GM12878 (cell line): ENCODE measurements around the gene DPY19L1. TPM values are rescaled to one million over a fixed set of nuclear protein-coding genes. Genes with fewer than 3 reads are reported as not detected.
"Not testable (repeated sequence)": the region's sequence is repeated elsewhere in the genome, so short reads cannot be mapped to it uniquely, and the experiment has no call there.

Source experiments
- ATAC-seq: fragments of 200-7000 bp; cut with Tn5 transposase; 3 replicates; pipeline ENCODE4 v1.9.1; 2020; ENCODE audit warnings: mild to moderate bottlenecking, moderate library complexity
- BruUV-seq: library from RNA; stranded (reverse); fragments of 400-500 nt; replicated peaks from 2 replicates; lab custom pipeline; 2021; lab: Mats Ljungman, UMichigan
- CTCF ChIA-PET: fragments of 300-600 bp; sonication (Branson Sonifier 250); formaldehyde crosslinking; extraction: SDS; loops from one replicate; lab custom pipeline; 2021; ENCODE audit warnings: inconsistent platforms; lab: Yijun Ruan, JAX
- POLR2A ChIA-PET: fragments of 350-600 bp; formaldehyde crosslinking; extraction: SDS; loops from one replicate; lab custom pipeline; 2021; ENCODE audit warnings: inconsistent platforms; lab: Charles Lee
- RAD21 ChIA-PET: fragments of 300-600 bp; sonication (Branson Sonifier 250); formaldehyde crosslinking; loops from one replicate; lab custom pipeline; 2023; ENCODE audit warnings: antibody characterized with exemption; ENCODE audit not compliant: unreplicated experiment; lab: Charles Lee
- SMC1A ChIA-PET: fragments of 300-600 bp; sonication (Branson Sonifier 250); formaldehyde crosslinking; loops from one replicate; lab custom pipeline; 2023; ENCODE audit not compliant: unreplicated experiment, uncharacterized antibody; lab: Charles Lee
- DNase-seq: peaks from one replicate; pipeline ENCODE4 v3.0.0-alpha.2; 2011; ENCODE audit warnings: low read depth, low spot score
- FAIRE-seq: peaks from 3 replicates; lab custom pipeline; 2011; peaks lifted over from hg19 to GRCh38; lab: Jason Lieb, UNC
- H2AFZ ChIP-seq: 2 replicates; pipeline ENCODE4 v1.6.0; 2011; ENCODE audit warnings: low read depth, low read length, control low read depth; ENCODE audit not compliant: control insufficient read depth
- H3K27ac ChIP-seq: 2 replicates; pipeline ENCODE4 v1.5.1; 2011; ENCODE audit warnings: control low read depth; ENCODE audit not compliant: control insufficient read depth, insufficient read depth
- H3K27me3 ChIP-seq, 2 experiments: replicated peaks in 1 of 2; 2 replicates each; pipeline versions ENCODE4 v1.6.0 to v1.6.1; 2011; ENCODE audit warnings: low read length in 1 of 2; ENCODE audit not compliant: control insufficient read depth in 2 of 2, insufficient read depth in 2 of 2
- H3K36me3 ChIP-seq, 2 experiments: 2 replicates each; pipeline ENCODE4 v1.5.1; 2011; ENCODE audit warnings: low read length in 1 of 2; ENCODE audit not compliant: control insufficient read depth in 2 of 2, insufficient read depth in 2 of 2
- H3K4me1 ChIP-seq: 2 replicates; pipeline ENCODE4 v1.6.1; 2011; ENCODE audit warnings: mild to moderate bottlenecking, low read length, moderate library complexity, mixed read lengths; ENCODE audit not compliant: control insufficient read depth, insufficient read depth
- H3K4me2 ChIP-seq: 2 replicates; pipeline ENCODE4 v1.6.0; 2011; ENCODE audit warnings: control low read depth; ENCODE audit not compliant: control insufficient read depth, insufficient read depth
- H3K4me3 ChIP-seq: fragments of 200-600 bp; sonication (generic); 2 replicates; pipeline ENCODE4 v1.5.1; 2016
- H3K79me2 ChIP-seq: 2 replicates; pipeline ENCODE4 v1.6.0; 2011; ENCODE audit warnings: low read length; ENCODE audit not compliant: control insufficient read depth, insufficient read depth
- H3K9ac ChIP-seq: 2 replicates; pipeline ENCODE4 v1.8.0; 2011; ENCODE audit warnings: low read length, control low read depth, mixed read lengths; ENCODE audit not compliant: control insufficient read depth, insufficient read depth
- H3K9me3 ChIP-seq: replicated peaks from 3 replicates; pipeline ENCODE4 v1.5.1; 2011; ENCODE audit warnings: mild to moderate bottlenecking, low read length; ENCODE audit not compliant: control insufficient read depth, insufficient read depth
- H4K20me1 ChIP-seq: 2 replicates; pipeline ENCODE4 v1.6.0; 2011; ENCODE audit not compliant: control insufficient read depth, insufficient read depth
- JUND ChIP-seq: IDR thresholded peaks from 2 replicates; pipeline ENCODE4 v1.6.1; 2012; ENCODE audit warnings: low read depth, mild to moderate bottlenecking, low read length, improper control_type of control experiment, moderate library complexity
- NR2C1 ChIP-seq: fragments of 450-650 bp; IDR thresholded peaks from 2 replicates; pipeline ENCODE4 v1.6.1; 2017; ENCODE audit warnings: antibody characterized with exemption, mild to moderate bottlenecking, moderate library complexity
- WGBS: methylation state at CpG from one replicate; pipeline ENCODE4 v1.1.6; 2016; ENCODE audit warnings: low lambda C conversion rate; ENCODE audit not compliant: insufficient replicate concordance, insufficient coverage; ENCODE audit errors: missing lambda C conversion rate; 5-methylcytosine and 5-hydroxymethylcytosine counted together
- in situ Hi-C: fragments of 300-500 bp; cut with MboI; formaldehyde crosslinking; loops from 9 replicates; pipeline ENCODE4 v1.14.3; 2018; ENCODE audit warnings: mixed read lengths
- intact Hi-C: fragments of 100-400 bp; cut with micrococcal nuclease; formaldehyde crosslinking; loops from one replicate; pipeline ENCODE4 v1.14.2; 2022; ENCODE audit not compliant: unreplicated experiment
- polyA plus RNA-seq, 11 experiments: library from polyadenylated mRNA; depleted of rRNA in 4 of 11; unstranded in 6 of 11; stranded (reverse) in 5 of 11; fragments of >200 nt; fragmentation: Nextera tagmentation in 4 of 11; fragmentation: Illumina TruSeq in 1 of 11; extraction: Ambion mirVana in 4 of 11; extraction: Trizol in 1 of 11; gene quantifications; 1 replicate in 1 of 11; 2 replicates in 10 of 11; pipeline versions ENCODE4 v1.2.1 to v1.2.3, GENCODE V29; 2011 to 2016; ENCODE audit warnings: inconsistent platforms in 2 of 11, missing spikeins in 2 of 11, low read depth in 1 of 11
- total RNA-seq, 4 experiments: library from RNA; depleted of rRNA in 3 of 4; stranded (reverse); fragments of >200 nt in 3 of 4; fragmentation: Illumina TruSeq in 1 of 4; extraction: Trizol in 1 of 4; gene quantifications; 2 replicates each; pipeline versions ENCODE4 v1.2.1 to v1.2.3, GENCODE V29; 2013 to 2021
- TF ChIP-seq, protein P1 (sequence below): fragments of 450-650 bp; IDR thresholded peaks from 2 replicates; pipeline ENCODE4 v1.6.1; 2016; ENCODE audit warnings: mild to moderate bottlenecking
- TF ChIP-seq, protein P2 (sequence below): fragments of 450-650 bp; IDR thresholded peaks from 2 replicates; pipeline ENCODE4 v1.6.1; 2017; ENCODE audit warnings: low read depth, mild to moderate bottlenecking, moderate library complexity

Gene DPY19L1
- total and polyA plus RNA-seq, 10 of the 15 experiments (the other 5 are each of a cell fraction or from before 2014, with no cell fraction given), result 0.47 to 35.4 (median 3.8) TPM

DNA sequence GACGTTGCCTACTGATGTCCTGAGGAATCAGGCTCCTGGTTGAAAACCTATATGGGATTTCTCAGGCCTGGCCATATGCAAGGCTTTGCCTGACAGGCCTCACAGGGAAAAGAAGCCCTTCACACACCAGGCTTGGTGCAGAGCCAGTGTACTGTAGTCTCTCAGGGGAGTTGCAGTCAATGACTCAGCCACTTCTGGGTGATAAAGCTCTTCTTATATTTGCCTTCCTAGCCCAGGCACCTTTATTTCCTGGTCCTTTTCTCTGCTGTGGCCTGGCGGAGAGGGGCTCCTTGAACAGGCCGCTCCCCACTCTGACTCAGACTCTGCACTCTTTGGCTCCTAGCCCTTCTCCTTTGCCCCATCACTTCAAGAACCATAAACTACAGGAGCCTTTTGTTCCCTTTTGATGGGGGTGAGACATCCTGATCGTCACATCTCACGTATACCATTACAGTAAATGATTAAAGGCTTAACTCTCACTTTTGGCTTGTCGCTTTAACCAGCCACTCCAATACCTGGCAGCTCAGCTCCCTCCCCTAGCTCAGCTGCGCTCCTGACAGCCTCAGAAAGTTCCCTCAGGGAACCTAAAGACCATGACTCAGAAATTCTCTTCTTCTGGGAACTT, 33.5 kb downstream of the DPY19L1 start:
- ATAC-seq, result peak; percentile 52
- H3K4me2 ChIP-seq, result no peak overlapping the region
- BruUV-seq, result no TSS peak
- no peak overlapping the region for H2AFZ ChIP-seq
- WGBS, result 29% methylated on average over 7 of the region's 7 CpGs
- H3K4me1 ChIP-seq, result no peaks in the 10 kb centered on the region
- no peak overlapping the region for H3K27ac ChIP-seq
- TF ChIP-seq, protein P1, sequence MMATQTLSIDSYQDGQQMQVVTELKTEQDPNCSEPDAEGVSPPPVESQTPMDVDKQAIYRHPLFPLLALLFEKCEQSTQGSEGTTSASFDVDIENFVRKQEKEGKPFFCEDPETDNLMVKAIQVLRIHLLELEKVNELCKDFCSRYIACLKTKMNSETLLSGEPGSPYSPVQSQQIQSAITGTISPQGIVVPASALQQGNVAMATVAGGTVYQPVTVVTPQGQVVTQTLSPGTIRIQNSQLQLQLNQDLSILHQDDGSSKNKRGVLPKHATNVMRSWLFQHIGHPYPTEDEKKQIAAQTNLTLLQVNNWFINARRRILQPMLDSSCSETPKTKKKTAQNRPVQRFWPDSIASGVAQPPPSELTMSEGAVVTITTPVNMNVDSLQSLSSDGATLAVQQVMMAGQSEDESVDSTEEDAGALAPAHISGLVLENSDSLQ, result no peak
- no peak for TF ChIP-seq NR2C1
- no peak for TF ChIP-seq JUND
- TF ChIP-seq, protein P2, sequence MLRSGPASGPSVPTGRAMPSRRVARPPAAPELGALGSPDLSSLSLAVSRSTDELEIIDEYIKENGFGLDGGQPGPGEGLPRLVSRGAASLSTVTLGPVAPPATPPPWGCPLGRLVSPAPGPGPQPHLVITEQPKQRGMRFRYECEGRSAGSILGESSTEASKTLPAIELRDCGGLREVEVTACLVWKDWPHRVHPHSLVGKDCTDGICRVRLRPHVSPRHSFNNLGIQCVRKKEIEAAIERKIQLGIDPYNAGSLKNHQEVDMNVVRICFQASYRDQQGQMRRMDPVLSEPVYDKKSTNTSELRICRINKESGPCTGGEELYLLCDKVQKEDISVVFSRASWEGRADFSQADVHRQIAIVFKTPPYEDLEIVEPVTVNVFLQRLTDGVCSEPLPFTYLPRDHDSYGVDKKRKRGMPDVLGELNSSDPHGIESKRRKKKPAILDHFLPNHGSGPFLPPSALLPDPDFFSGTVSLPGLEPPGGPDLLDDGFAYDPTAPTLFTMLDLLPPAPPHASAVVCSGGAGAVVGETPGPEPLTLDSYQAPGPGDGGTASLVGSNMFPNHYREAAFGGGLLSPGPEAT, result no peak
- no peak overlapping the region for H3K4me3 ChIP-seq
- no peaks in the 10 kb centered on the region for H3K79me2 ChIP-seq
- no peaks in the 10 kb centered on the region for H3K27me3 ChIP-seq
- intact Hi-C loops, result no loop called here
- ChIA-PET RAD21 (interaction anchor here (0.7 to 1.3 kb wide), 3 partner anchors 21 to 32 kb away, joined by 3 to 5 read pairs (median 4); no protein-coding TSS in a partner anchor), POLR2A (no interaction called here), CTCF (interaction anchor here (0.6 to 1.6 kb wide), 3 partner anchors 30 to 389 kb away, joined by 3 read pairs; no protein-coding TSS in a partner anchor), SMC1A (interaction anchor here (1.1 to 1.3 kb wide), 2 partner anchors 15 to 249 kb away, joined by 3 read pairs; no protein-coding TSS in a partner anchor)
- no peaks in the 10 kb centered on the region for H4K20me1 ChIP-seq
- in situ Hi-C loops, result no loop called here
- no peaks in the 10 kb centered on the region; a peak in 1 of 4 replicates for H3K36me3 ChIP-seq
- no peaks in the 10 kb centered on the region for H3K9me3 ChIP-seq
- DNase-seq, result no peak
- FAIRE-seq, result peak; percentile 41
- no peak overlapping the region for H3K9ac ChIP-seq

DNA sequence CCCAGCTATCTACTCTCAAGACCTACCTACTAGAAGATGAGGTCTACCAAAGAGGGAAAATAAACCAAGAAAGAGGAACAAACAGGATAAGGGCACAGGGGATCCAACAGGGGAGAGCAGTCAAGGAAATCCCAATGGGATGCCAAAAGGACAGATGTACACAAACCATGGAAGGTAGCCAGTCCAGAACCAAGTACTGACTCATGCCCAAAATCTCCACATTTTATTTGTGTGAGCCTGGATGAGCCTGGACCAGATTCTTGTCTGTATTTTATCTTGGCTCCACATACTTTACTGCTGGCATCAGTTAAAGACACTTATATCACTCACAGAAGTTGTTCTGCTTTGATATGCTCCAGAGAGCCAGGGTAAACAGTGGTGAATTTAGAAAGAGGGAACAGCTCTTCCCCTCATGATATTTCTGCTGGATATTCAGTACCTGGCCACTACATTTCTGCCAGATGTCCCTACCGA, 34.1 kb downstream of the DPY19L1 start:
- FAIRE-seq, ATAC-seq, H3K9ac ChIP-seq, POLR2A ChIA-PET, H4K20me1 ChIP-seq, intact Hi-C loops, H3K9me3 ChIP-seq, H3K4me3 ChIP-seq, H3K36me3 ChIP-seq, H3K27me3 ChIP-seq, H3K4me2 ChIP-seq, H2AFZ ChIP-seq, H3K27ac ChIP-seq, DNase-seq, H3K4me1 ChIP-seq, in situ Hi-C loops, BruUV-seq, H3K79me2 ChIP-seq: not testable (repeated sequence)
- 88% methylated on average over 1 of the region's 1 CpG for WGBS
- SMC1A ChIA-PET, result interaction anchor here (1.3 kb wide), 1 partner anchor 15 kb away, joined by 3 read pairs; no protein-coding TSS in a partner anchor
- RAD21 ChIA-PET, result interaction anchor here (0.9 kb wide), 1 partner anchor 21 kb away, joined by 3 read pairs; no protein-coding TSS in a partner anchor
- CTCF ChIA-PET, result interaction anchor here (1.4 kb wide), 1 partner anchor 157 kb away, joined by 3 read pairs; no protein-coding TSS in a partner anchor

DNA sequence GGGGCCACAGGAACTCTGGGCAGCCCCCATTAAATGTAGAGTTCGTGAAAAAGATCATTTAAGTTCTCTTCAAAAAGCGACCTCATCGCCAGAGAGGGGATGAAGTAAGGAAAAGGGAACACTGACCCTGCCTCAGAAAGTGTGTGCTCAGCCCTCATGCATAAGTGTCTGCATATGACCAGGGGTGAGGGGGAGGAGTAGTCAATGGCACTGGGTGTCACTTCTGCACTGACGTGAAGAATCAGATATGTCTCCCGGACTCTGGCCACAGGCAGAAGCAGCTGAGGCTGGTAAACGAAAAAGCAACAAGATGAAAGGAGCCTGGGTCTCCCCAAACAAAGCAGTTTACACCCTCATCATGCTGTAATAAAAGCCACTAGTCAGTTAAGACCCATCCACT, 39.0 kb downstream of the DPY19L1 start:
- FAIRE-seq, SMC1A ChIA-PET, H4K20me1 ChIP-seq, ATAC-seq, H2AFZ ChIP-seq, H3K79me2 ChIP-seq, intact Hi-C loops, H3K27ac ChIP-seq, H3K4me3 ChIP-seq, H3K4me2 ChIP-seq, POLR2A ChIA-PET, H3K9me3 ChIP-seq, H3K27me3 ChIP-seq, H3K36me3 ChIP-seq, H3K9ac ChIP-seq, DNase-seq, RAD21 ChIA-PET, BruUV-seq, H3K4me1 ChIP-seq, in situ Hi-C loops: not testable (repeated sequence)
- WGBS, result 29% methylated on average over 6 of the region's 6 CpGs
- CTCF ChIA-PET, result interaction anchor here (1.7 kb wide), 1 partner anchor 32 kb away, joined by 3 read pairs; no protein-coding TSS in a partner anchor
